ENCODE results near the gene EIF5AL1.

DNA sequence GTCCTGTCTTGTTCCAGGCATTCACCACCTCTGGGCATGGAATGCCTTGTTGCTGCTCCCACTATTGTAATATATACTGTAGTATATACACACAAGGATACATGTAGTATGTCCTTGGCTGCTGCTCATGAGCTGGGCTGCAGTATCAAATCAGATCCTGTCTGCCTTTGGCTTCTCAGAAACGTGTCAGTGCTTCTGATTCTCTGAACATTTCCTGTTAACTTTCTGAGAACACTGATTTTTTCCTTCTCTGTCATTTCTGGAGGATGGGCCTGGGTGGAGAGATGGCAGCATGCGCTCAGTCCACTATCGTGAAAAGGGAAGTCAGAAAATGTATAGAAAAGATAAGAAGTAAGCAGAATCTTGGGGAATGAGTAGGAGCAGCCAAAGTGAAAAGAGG lies 35.6 kb downstream of the EIF5AL1 start:
- TF ChIP-seq, protein P1, sequence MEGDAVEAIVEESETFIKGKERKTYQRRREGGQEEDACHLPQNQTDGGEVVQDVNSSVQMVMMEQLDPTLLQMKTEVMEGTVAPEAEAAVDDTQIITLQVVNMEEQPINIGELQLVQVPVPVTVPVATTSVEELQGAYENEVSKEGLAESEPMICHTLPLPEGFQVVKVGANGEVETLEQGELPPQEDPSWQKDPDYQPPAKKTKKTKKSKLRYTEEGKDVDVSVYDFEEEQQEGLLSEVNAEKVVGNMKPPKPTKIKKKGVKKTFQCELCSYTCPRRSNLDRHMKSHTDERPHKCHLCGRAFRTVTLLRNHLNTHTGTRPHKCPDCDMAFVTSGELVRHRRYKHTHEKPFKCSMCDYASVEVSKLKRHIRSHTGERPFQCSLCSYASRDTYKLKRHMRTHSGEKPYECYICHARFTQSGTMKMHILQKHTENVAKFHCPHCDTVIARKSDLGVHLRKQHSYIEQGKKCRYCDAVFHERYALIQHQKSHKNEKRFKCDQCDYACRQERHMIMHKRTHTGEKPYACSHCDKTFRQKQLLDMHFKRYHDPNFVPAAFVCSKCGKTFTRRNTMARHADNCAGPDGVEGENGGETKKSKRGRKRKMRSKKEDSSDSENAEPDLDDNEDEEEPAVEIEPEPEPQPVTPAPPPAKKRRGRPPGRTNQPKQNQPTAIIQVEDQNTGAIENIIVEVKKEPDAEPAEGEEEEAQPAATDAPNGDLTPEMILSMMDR (conservative IDR thresholded peaks at IDR 0.05; ENCODE audit: low read length) = no peak
- no peak for TF ChIP-seq EZH2phosphoT487 (IDR thresholded peaks at IDR 0.05; ENCODE audit: borderline replicate concordance)
